DOHH2 (cell line): Measurements from ENCODE around the gene FCRL2.

ENCODE experiments used
- EZH2phosphoT487 ChIP-seq: fragments of 200-600 bp; sonication (generic); IDR thresholded peaks from 2 replicates; pipeline ENCODE4 v1.6.1; 2017; ENCODE audit warnings: borderline replicate concordance, mild to moderate bottlenecking, antibody characterized with exemption, low read length, moderate library complexity, mixed read lengths
- TF ChIP-seq, protein P1 (sequence below): fragments of 200-600 bp; sonication (generic); IDR thresholded peaks from one replicate; pipeline ENCODE4 v1.5.1; 2014; ENCODE audit warnings: antibody characterized with exemption, mild to moderate bottlenecking, low read depth, low read length; ENCODE audit not compliant: poor library complexity, severe bottlenecking

DNA sequence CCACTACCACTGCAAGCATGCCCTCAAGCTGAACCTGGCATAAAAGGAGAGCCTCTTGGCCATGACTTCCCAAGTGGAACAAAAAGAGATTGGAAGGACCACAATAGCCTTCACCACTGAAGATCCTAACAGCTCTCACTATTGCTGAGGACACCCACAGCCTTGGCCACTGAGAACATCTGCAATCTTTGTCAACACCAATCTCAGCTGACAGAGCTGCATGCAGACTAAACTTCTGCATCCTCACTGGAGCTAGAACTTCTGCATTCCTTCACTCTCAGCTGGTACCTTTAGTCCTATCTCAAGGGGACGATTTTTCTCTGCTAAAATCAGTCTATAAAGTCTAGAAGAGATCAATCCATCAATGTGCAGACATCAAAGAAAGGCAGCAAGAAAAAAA lies 8.3 kb upstream of the FCRL2 start:
- TF ChIP-seq, protein P1, sequence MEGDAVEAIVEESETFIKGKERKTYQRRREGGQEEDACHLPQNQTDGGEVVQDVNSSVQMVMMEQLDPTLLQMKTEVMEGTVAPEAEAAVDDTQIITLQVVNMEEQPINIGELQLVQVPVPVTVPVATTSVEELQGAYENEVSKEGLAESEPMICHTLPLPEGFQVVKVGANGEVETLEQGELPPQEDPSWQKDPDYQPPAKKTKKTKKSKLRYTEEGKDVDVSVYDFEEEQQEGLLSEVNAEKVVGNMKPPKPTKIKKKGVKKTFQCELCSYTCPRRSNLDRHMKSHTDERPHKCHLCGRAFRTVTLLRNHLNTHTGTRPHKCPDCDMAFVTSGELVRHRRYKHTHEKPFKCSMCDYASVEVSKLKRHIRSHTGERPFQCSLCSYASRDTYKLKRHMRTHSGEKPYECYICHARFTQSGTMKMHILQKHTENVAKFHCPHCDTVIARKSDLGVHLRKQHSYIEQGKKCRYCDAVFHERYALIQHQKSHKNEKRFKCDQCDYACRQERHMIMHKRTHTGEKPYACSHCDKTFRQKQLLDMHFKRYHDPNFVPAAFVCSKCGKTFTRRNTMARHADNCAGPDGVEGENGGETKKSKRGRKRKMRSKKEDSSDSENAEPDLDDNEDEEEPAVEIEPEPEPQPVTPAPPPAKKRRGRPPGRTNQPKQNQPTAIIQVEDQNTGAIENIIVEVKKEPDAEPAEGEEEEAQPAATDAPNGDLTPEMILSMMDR, result no peak
- TF ChIP-seq EZH2phosphoT487, result no peak
